GM19238 (cell line): ENCODE results near the gene SKAP1.
"Not testable (repeated sequence)": the region's sequence is repeated elsewhere in the genome, so short reads cannot be mapped to it uniquely, and the experiment has no call there.

Source experiments
- DNase-seq: peaks from one replicate; pipeline ENCODE4 v3.0.0; 2011; ENCODE audit warnings: low spot score; ENCODE audit not compliant: insufficient read length

The SKAP1 gene

DNA sequence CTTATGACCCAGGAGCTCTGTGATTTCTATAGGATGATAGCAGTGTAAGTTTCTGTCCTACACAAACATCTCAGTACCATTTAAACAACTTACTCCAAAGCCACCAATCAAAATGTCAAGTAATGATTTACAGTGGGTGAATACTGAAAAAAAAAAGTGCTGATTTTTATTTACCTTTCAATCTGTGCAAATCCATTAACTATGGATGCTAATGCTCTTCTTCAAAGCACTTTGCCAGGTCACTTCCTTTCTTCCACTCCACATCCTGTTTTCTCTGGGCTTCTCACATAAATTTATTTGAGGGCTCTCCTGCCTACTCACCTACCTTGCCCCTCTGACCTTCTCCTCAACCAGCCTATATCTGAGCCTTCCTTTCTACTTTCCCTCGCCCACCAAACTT is 101.6 kb downstream of the SKAP1 start:
- no peak for DNase-seq

DNA sequence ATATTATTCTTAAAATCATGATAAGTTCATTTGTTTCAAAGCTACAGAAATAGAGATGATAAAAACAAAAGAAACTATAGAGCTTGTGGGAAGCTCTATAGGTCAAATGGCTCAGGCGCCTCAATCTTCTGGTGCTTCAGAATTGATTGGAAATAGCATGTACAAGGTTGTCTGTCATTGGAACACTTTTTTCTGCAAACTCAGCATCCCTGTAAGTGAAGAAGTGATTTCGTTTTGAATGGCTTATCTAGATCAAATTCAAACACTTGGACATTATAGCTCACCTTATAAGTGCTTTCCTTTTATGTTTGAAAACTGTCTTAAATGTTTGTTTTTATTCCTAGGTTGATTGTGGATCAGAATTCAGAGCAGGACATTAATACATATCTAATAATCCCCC is 103.7 kb downstream of the SKAP1 start:
- no peak for DNase-seq

DNA sequence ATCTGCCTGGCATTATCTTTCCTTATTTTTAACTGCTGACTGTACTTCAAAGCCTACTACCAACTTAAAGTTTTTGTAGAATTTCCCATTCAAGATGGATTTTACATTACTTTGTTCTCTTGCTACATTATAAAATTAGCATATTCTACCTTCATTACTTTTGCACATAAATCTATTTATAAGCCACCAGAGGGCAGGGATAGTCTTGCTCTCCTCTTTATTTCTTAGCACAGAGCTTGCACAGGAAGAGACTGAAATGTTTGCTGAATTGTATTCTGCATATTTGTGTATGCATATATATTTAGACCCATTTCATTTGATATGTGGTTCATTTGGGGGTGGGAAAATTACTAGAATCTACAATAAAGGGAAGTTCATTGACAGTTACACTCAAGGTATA is 108.0 kb downstream of the SKAP1 start:
- DNase-seq: no peak

DNA sequence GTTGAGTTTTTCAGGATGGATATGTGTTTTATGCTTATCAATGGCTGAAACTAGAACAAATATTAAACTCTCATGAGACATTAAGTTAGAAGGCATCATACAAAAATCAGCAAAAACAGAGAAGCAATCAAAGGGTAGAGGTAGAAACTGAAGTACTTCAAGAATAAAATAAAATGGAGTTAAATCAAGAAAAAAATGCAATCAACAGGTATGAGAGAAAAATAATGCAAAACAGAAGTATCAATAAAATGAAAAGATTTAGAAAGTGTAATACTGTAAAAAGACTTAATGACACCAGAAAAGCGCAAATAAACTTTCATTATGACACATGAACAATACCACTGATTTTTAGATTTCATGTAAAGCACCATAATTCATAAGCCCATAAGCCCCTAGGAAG is 112.3 kb downstream of the SKAP1 start:
- no peak for DNase-seq

DNA sequence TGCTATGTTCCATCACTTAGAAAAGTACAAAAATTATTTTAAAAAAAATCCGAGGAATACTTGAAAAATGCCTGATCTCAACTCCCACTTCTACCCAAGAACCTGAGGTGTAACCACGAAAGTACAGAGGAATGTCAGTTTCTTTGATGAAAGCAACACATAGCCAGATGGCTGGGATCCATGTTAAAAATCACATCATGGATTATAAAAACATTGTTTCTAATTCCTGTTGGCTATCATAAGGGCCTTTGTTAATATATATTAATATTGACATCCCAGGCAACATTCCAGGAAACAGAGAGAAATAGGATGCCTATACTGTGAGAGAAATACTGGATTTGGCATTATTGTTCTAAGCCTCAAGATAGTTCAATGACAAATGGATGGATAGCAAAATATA is 115.3 kb downstream of the SKAP1 start:
- no peak for DNase-seq

DNA sequence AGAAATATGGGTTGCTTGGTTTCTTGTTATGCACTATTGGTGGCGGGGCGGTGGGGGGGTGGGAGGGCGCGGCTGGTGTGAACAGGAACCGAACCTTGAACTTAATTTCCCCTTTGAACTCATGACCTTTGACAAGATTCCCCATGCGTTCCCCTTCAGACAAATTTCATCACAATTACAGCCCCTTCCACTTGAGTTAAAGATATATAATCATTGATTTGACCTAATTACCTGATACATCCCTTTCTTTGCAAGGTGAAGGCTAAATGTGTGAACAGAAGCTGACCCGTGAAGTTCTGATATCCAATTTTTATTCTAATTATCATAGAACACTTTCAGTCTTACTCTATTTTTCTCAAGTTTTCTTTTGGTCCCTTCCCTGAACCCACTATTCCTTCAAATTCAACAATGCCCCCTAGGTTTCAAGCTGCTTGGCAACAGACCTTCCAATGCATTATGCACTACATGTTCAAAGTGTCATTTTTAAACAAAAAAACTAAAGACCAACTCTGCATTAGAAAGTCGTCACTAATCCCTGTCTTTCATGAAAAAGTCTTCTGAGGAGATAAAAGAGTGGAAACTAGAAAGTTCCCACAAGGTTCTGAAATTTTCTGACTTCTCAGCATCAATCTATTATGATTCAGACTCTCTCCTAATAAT is 116.8 kb downstream of the SKAP1 start:
- no peak for DNase-seq

DNA sequence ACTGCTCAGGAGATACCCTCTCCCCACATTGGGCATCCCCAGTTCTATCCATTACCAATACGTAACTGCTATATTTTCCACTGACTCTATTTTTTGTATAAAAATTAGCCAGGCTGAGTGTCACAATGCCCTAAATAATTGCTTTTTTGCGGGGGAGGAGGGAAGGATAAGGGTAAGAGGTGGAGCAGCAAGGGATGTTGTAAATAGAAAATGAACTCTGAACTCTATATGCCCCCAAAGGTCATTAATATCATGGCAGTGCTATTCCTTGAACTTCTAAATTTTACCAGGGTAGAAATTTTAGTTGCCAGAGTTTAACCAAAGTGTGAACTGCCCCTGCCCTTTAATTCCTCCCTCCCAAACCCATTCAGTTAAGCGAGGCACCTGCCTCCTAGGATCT is 118.7 kb downstream of the SKAP1 start:
- no peak for DNase-seq

DNA sequence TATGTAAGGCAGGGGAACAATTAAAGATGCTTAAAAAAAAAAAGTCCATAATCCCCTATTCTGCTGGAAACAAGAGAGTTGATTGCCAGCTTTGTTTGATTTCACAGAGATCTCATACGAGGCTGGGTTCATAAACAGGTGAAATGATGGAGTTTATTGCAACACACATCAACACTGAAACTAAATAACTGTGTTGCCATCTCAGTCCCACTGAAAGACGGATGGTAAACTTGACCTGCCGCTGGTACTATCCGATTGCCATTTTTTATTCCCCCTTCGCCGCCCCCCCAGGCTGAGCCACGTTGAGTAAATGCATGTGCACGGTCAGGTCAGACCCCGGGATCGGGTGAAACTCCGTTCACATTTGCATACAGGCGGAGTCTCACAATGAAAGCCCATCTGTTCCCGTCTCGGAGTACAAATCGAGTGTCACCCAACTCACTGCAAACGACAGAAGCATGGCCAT is 119.2 kb downstream of the SKAP1 start:
- no peak for DNase-seq

DNA sequence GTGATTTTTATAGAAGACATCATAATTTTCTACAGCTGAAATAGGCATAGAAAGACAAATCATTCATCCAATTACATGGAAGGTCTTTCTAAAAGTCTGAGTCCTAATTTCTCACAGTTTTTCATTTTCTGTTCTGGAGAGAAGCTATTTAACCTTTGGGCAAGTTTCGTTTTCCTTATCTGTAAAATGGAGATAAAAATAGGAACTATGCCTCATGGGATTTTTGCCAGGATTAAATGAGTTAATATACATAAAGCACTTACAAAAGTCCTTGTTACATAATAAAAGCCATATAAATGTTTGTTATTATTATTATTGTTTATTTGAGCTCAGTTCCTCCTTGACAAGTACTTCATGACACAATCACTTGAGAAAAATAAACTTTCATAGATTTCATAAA is 121.4 kb downstream of the SKAP1 start:
- DNase-seq: no peak

DNA sequence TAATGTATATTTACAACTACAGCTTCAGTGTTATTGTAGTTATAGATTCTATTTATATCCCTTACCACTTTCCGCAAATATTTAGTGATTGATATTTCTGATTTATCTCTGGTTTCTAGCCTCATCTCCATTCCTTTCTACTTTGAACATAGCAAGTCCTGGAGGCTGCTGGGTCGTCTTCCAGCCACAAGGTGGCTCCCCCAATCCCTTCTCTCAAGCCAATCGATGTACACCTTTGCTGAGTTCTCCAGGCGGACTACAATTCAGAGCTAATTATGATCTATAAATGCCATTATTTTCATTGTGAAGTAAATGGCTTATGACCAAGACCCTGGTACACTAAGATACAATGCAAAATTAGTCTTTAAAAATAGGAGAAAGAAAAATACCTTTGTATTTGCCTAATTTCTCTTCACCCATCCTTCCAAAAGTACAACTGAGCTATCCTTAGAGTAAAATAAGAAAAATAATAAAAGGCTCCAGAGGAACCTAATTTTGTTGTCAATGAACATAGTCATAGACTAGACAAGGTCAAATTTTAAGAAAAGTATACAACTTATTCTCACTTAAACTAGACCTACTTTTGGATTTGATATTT is 122.1 kb downstream of the SKAP1 start:
- DNase-seq: peak; percentile 9

DNA sequence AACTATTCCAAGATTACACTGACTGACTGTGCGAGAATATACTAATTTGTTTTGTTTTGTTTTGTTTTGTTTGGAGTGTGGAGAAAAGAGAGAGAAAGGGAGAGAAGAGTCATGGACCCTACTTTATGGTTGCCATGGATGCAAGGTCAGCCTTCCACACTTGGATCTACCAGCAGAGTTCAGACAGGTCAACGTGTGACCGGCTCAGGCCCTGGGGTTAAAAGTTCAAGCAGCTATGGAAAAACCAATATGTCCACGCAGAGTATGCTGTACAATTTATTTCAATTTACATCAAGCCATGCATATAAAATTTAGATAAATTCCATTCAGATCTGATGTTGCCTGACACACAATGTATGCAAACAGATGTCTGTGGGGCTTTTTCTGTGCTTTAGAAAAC is 122.8 kb downstream of the SKAP1 start:
- no peak for DNase-seq

DNA sequence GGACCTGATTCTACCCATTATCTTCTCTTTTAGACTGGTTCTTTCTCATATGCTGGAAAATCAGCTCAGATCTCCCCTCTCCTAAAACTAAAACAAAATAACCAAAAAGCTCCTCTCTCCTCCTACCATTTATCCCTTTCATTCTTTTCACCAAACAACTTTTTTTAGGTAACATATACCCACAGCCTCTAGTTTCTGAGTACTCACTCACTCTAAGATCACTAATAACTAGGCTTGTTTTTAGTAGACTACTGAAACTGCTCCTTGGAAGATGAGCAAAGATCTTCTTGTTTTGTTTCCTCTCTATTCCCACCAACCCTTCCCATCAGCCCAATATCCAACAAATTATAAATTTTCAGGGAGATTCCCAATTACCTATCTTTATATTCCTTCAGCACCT is 129.0 kb downstream of the SKAP1 start:
- no peak for DNase-seq

DNA sequence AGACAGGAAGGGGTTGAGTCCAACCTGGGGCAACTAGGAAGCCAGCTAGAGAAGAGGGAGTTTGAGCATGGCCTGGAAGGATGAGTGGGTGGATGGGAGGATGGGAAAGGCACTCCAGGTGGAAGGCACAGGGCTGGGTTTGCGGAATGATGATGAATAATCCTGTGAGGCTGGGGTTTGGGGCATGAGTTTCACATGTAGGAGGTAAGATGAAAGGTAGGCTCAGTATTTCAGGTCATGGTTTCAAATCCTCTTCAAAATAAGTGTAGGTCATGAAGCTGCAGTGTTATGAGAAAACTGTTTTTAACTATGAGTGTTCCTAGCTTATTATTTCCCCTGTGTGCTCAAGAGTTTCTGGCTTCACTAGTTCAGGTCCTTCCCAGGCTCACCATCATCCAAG is 130.3 kb downstream of the SKAP1 start:
- no peak for DNase-seq

DNA sequence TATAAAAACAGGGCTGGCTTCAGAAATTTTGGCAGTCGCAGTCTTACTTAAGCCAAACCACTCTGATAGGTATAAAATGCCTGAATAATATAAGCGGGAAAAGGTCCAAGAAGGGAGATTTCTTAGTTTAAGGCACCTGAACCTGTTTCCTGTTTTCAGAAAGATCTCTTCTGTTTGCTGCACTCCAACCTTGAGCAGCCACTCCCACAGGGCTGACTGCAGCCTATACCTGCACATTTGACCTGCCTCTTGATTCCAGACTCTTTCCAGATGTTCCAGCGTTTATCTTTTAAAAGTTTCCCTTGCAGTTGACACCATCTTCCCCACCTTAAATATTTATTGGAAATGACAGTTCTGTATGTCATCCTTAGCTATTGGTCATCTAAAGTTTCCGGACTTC is 132.2 kb downstream of the SKAP1 start:
- DNase-seq: no peak

DNA sequence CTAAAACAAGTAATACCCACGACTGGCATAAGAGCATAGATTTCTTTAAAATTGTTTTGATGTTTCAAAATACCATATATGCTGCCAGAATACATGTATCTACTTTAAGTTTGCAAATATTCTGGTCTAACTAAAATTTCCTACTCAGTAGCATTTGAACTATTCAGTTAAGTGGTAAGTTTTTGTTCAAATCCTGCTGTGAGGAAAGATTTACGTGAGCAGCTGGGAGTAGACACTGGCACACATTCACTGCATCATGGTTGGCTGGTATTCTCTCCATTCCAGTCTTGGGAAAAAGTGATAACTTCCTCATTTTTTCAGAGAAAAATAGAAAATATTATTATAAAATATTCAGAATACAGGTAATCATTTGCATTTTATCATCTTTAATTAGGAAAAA is 133.6 kb downstream of the SKAP1 start:
- DNase-seq: no peak

DNA sequence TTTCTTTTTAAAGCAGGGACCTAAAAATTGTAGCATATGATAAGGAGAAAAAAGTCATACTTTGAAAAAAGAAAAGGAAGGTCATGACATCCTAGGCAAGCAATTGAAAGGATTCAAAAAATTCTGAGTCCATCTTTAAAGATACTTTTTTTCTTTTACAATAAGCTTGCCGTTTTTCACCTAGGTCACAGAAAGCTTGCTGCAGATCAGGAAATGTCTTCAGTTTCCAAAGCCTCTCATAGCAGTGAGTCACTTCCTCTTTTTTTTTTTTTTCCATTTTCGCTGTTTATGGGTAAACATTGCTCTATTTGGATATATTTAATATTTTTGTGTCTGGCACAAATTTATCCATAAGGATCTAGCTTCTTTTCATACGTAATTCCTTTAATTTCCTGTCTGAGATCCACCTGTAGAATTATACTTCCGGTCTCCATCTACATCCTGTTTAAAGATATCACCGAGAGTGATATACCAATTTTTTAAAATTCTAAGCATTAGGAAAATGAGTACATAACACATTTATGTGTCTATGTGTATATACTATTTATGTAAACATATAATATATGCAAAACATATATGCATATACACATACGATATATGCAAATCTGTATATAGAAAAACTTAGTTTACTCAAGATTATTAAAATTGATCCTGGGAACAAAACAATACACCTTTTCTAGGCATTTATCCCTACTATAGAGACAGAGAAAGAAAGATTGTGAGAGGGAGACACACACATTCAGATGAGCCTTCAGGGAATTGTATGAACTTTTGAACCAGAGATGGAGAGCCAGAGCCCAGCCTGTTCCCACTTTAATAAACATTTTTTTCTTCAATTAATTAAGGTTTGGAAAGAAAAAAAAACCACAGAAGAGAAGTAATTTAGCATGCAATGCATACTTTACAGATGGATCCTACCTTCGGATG is 134.4 kb downstream of the SKAP1 start:
- peak; percentile 13 for DNase-seq

DNA sequence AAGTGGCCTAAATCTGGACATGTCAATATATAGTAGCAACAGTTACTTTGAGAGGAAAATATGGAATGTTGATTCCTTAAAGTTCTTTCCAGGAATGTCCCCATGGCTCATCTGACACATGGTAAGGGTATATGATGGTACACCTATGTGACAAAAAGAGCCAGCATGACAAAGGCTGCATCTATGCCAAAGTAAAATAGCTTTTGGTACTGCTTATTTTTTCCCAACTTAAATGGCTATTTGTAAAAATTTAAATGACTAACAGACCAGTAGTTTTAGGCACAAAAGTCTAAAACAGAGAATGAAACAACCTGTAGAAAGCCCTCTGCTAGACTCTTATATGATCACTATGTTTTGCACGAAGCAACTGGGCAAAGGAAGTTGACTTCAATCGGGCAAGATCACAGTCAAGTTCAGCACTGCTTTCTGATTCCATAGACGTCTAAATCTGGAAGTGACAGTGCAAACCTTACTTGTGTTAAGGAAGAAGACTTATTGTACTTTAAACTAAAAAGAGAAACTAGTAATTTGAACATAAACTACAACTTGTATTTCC is 135.1 kb downstream of the SKAP1 start:
- no peak for DNase-seq

DNA sequence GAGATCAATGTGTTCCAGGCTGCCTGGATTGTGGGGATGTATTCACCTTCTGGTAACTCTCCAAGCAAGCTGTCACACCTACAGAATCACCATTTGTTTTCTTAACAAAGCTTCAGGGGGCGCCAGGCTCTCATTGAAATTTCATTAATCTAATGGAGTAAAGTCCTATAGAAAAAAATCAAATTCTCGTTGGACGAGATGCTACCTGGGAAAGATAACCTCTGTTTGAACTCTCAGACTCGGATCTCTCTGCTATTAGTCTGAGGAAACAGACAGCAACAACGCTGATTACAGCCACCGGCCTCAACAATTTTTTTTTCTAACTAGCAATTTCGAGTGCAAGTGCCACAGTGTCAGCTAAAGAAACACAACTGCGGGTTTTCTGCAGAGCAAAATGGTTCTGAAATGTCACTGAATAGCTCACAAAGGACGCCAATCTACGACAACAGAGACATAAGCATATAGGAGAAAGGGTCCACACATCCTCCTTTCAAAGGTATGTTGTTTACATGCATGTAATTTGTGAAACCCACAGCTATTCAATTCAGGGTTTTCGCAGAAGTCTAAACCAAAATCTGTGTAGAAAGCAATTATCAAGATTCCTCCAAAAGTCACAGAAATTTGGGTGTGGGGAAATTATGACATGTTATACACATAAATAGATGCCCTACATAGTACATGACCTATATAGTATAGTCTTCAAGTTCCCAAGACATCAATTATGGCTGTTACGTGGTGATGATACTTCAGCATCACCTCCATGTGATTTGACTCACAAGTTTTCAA is 135.8 kb downstream of the SKAP1 start:
- no peak for DNase-seq

DNA sequence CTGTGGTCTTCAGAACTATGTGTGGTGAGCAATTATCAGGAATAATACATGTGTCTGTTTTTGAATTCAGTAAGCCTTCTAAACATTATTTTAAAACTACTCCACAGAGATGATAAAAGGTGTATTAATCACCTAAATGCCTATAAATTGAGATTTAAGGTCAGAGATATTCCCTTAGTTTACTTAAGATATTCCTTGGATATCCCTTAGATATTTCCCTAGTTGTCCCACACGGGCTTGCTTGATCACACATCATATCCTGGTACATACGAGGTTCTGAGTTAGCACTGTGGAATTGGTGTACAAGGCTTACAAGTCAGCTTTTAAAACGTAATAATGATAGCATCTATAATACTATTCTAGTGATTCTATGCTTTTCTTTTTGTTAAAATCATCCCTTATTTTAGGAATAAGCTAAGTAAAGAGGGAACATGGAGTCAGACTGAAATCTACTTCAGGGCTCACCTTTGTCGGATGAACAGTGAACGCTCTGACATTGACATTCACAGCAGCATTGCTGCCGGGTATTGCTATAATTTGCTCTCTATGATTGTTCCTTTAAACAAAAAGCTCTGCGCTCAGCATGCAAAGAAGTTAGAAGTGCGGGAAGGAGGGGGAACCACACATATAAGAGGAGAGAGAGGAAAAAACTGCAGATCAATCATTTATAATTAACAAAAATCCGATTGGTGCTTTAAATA is 136.5 kb downstream of the SKAP1 start:
- no peak for DNase-seq

DNA sequence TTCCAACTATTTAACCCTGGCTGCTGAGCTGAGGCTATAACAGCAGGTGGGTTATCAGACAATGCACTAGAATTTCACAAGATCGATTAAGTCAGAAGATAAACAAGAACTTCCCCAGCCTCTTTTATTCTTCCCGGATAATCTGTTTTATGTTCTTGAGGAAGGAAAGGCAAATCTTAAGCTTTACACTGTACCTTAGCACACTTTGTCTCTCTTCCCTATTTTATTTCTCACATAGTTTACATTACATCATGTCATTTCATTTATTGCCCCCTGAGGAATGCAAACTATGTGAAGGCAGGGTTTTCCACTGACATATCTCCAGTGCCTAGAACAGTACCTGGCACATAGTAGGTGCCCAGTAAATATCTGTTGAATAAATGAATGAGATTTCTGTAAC is 139.6 kb downstream of the SKAP1 start:
- DNase-seq: no peak

DNA sequence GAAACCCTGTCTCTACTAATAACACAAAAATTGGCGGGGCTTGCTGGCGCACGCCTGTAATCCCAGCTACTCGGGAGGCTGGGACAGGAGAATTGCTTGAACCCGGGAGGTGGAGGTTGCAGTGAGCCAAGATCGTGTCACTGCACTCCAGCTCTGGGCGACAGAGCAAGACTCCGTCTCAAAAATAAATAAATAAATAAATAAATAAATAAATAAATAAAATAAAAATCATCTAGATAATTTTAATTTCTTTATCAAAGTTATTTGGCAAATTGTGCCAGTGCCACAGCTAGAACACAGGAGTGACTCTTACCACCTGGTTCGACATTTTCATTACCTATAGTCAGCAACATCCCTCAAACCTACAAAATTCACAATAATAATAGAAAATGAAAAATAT is 143.1 kb downstream of the SKAP1 start:
- not testable (repeated sequence) for DNase-seq
